Heart right ventricle (tissue), 16 donors: Measurements from ENCODE around the gene CASP10. TPM values are rescaled to one million over a fixed set of nuclear protein-coding genes. Genes with fewer than 3 reads are reported as not detected.

ENCODE experiments used
- ATAC-seq, 8 donors: fragments of 200-7000 bp; cut with Tn5 transposase; one replicate each; pipeline ENCODE4 v1.9.1; 2020; ENCODE audit warnings: mild to moderate bottlenecking in 8 of 8, moderate library complexity in 8 of 8, moderate number of reproducible peaks in 1 of 8
- DNase-seq, 2 donors: peaks; one replicate each; pipeline ENCODE4 v3.0.0-alpha.2; 2020
- H3K27ac ChIP-seq, 10 donors: fragments of 200-600 bp; sonication (generic) in 2 of 10; one replicate each; pipeline versions ENCODE4 v1.5.0 to v1.8.0; 2020 to 2022; ENCODE audit warnings: mild to moderate bottlenecking in 3 of 10
- H3K27me3 ChIP-seq, 7 donors: fragments of 200-600 bp; one replicate each; pipeline ENCODE4 v1.8.0; 2021 to 2022; ENCODE audit warnings: mild to moderate bottlenecking in 2 of 7
- H3K36me3 ChIP-seq, 9 donors: fragments of 200-600 bp; sonication (generic) in 1 of 9; one replicate each; pipeline versions ENCODE4 v1.5.0 to v1.8.0; 2020 to 2022; ENCODE audit warnings: mild to moderate bottlenecking in 2 of 9
- H3K4me1 ChIP-seq, 9 donors: fragments of 200-600 bp; sonication (generic) in 1 of 9; one replicate each; pipeline versions ENCODE4 v1.5.0 to v1.8.0; 2020 to 2022; ENCODE audit warnings: mild to moderate bottlenecking in 4 of 9
- H3K4me3 ChIP-seq, 10 donors: fragments of 200-600 bp; sonication (generic) in 2 of 10; one replicate each; pipeline versions ENCODE4 v1.5.0 to v1.8.0; 2020 to 2022; ENCODE audit warnings: mild to moderate bottlenecking in 7 of 10, moderate library complexity in 2 of 10
- H3K9me3 ChIP-seq, 11 donors: fragments of 200-600 bp in 10 of 11; sonication (generic) in 2 of 11; one replicate each; pipeline versions ENCODE4 v1.5.0 to v1.8.0; 2013 to 2022; ENCODE audit warnings: mild to moderate bottlenecking in 2 of 11, control low read depth in 1 of 11, moderate library complexity in 1 of 11
- CTCF ChIP-seq, 9 donors: fragments of 200-600 bp; sonication (generic) in 2 of 9; IDR thresholded peaks; one replicate each; pipeline versions ENCODE4 v1.5.0 to v1.8.0; 2021 to 2022; ENCODE audit warnings: antibody characterized with exemption in 9 of 9, mild to moderate bottlenecking in 5 of 9, moderate library complexity in 1 of 9
- WGBS, 2 donors: extraction: QIAGEN DNeasy Blood & Tissue Kit; methylation state at CpG; one replicate each; pipeline ENCODE4 v1.1.7; 2013; ENCODE audit warnings: inconsistent platforms in 1 of 2; 5-methylcytosine and 5-hydroxymethylcytosine counted together
- intact Hi-C, 10 donors: fragments of 100-400 bp; cut with DNase I; formaldehyde crosslinking; loops; one replicate each; pipeline versions ENCODE4 v1.11.1 to v1.14.2; 2022
- polyA plus RNA-seq, 2 donors: library from polyadenylated mRNA; stranded (reverse); fragments of 200-250 nt; gene quantifications; one replicate each; pipeline ENCODE4 v1.2.3, GENCODE V29; 2013
- total RNA-seq, 10 donors: library from RNA; stranded (reverse); fragmentation: NEBNext Ultra II Directional in 3 of 10; extraction: Animal tissue kit (Norgen Biotek cat#: 25700) in 3 of 10; gene quantifications; one replicate each; pipeline versions ENCODE4 v1.2.1 to v1.2.4, GENCODE V29; 2021 to 2023
- donor health status: Arrhythmogenic right ventricular cardiomyopathy.
- donor health status: ischemic (EF 13 %, LVEDD 7.1; RV severe dilation, severe dysfunction).
- donor health status: healthy with polysubstance abuse.
- donor health status: DM: no; HTN: yes; CAD: no.
- donor health status: DM: no; HTN: no; CAD: no.
- donor health status: ischemic (EF 25% LVEDD 6.9; RV normal size, moderate dysfunction).
- donor health status: ischemic (EF 25% LVEDD 5.7; RV mildly dilated, moderate dysfunction).
- donor health status: healthy.
- donor health status: DM: yes; HTN: yes; CAD: no.
- donor health status: Ischemic cardiomyopathy.
- donor health status: ischemic (EF 35%, LVEDD 5.7; RV mildly dilated, moderate dysfunction).
- donor health status: nonischemic (EF 11% LVEDD 7.7; RV severe dilation, severe dysfunction).
- donor health status: DM: yes; HTN: yes; CAD: no.
- donor health status: PGD.
- donor health status: ischemic (EF 29% LVEDD 5.4; RV normal size, mild dysfunction).
- donor health status: nonischemic (EF 23%, LVEDD 6.1; RV moderate dilation, normal function).

CASP10 gene
- total and polyA plus RNA-seq, 12 donors = 2.0 to 13.2 (median 5.6) TPM

DNA sequence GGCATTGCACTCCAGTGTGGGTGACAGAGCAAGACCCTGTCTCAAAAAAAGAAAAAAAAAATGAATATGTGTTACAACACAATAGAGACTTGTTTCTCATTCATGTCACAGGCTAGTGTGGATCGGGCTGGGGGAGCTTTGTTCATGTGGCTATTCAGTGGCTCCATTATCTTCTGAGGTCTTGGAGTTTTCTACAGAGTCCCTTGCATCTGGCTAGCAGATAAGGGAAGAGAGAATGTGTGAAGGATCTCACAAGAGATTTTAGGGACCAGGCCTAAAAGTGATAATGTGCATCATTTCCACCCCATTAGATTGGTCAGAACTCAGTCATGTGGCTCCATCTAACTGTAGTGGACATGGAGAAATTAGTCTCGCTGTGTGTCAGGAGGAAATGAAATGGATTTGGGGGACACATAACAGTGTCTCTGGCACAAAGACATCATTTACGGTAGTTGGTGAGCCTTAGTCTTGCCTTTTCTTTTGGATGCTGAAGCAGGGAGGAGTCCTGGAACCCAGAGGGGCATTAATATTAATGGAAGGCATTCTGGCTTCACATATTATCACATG, 32.4 kb upstream of the CASP10 start:
- peaks cover 6 to 82% (median 47%) of the 10 kb centered on the region in 9 donors for H3K4me1 ChIP-seq
- DNase-seq = no peak
- 94 to 96% methylated on average over 3 of the region's 3 CpGs for WGBS, 2 donors
- peak in 1 of 8 donors; percentile 10 for ATAC-seq
- no peak overlapping the region for H3K4me3 ChIP-seq
- no peaks in the 10 kb centered on the region for H3K9me3 ChIP-seq
- no peak for TF ChIP-seq CTCF (IDR thresholded peaks at IDR 0.05)
- peak overlapping the region in 9 of 10 donors; percentile 57 to 94 (median 75) for H3K27ac ChIP-seq
- intact Hi-C loops = loop anchor here in 4 of 10 donors (10.0 kb wide), 2 partner anchors 76 to 186 kb away; partner anchors contain the start of genes HYCC2 (in 3 of the 4), NDUFB3 (in 3 of the 4) and ORC2 (in 1 of the 4)
- peaks cover 0 to 100% (median 64%) of the 10 kb centered on the region in 9 donors for H3K36me3 ChIP-seq
- no peaks in the 10 kb centered on the region for H3K27me3 ChIP-seq

GRCh38 chr2:201151127-201151981, 31.6 kb upstream of the CASP10 start:
- H3K27me3 ChIP-seq = no peaks in the 10 kb centered on the region
- H3K9me3 ChIP-seq = no peaks in the 10 kb centered on the region
- 46 to 51% methylated on average over 8 of the region's 8 CpGs for WGBS, 2 donors
- H3K36me3 ChIP-seq = peaks cover 0 to 100% (median 68%) of the 10 kb centered on the region in 9 donors
- peak overlapping the region; percentile 31 to 94 (median 74) for H3K27ac ChIP-seq
- DNase-seq (no peak), ATAC-seq (peak in 6 of 8 donors; percentile 33 to 69 (median 40))
- intact Hi-C loops = loop anchor here in 4 of 10 donors (10.0 kb wide), 2 partner anchors 77 to 187 kb away; partner anchors contain the start of genes HYCC2 (in 3 of the 4), NDUFB3 (in 3 of the 4) and ORC2 (in 1 of the 4)
- H3K4me3 ChIP-seq = peak overlapping the region in 1 of 10 donors; percentile 3
- TF ChIP-seq CTCF (IDR thresholded peaks at IDR 0.05) = no peak
- H3K4me1 ChIP-seq = peaks cover 6 to 90% (median 47%) of the 10 kb centered on the region in 9 donors

DNA sequence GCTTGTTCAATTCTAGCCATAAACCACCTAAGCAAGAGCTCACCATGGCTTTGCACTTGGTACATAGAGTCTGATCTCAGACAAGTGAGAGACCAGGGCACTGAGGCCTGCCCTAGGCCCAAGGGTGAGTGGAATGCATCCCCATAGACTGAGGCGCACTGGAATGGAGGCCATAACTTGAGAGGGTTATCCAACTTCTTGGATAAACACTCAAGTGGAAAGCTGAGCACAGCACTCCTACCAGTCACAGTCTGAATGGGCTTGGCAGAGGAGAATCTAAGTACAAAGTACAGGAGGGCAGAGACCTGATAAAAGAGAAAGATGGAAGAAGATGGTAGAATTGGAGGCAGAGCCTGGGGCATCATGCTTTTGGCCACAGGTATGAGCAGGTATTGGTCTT, 30.4 kb upstream of the CASP10 start:
- intact Hi-C loops = loop anchor here in 4 of 10 donors (10.0 kb wide), 2 partner anchors 78 to 188 kb away; partner anchors contain the start of genes HYCC2 (in 3 of the 4), NDUFB3 (in 3 of the 4) and ORC2 (in 1 of the 4)
- peaks cover 0 to 100% (median 68%) of the 10 kb centered on the region in 9 donors for H3K36me3 ChIP-seq
- peaks cover 6 to 99% (median 49%) of the 10 kb centered on the region in 9 donors for H3K4me1 ChIP-seq

More for the DNA sequence above, 30.4 kb upstream of the CASP10 start:
- ATAC-seq = peak in 1 of 8 donors; percentile 3
- H3K4me3 ChIP-seq = no peak overlapping the region
- DNase-seq = no peak
- no peak for TF ChIP-seq CTCF (IDR thresholded peaks at IDR 0.05)
- WGBS, 2 donors = 96 to 98% methylated on average over 1 of the region's 1 CpG
- H3K27me3 ChIP-seq = no peaks in the 10 kb centered on the region
- H3K9me3 ChIP-seq = no peaks in the 10 kb centered on the region
- peak overlapping the region; percentile 12 to 94 (median 74) for H3K27ac ChIP-seq
